Neural crest cell (in vitro differentiated cells): ENCODE measurements around the gene CADM1. TPM values are rescaled to one million over a fixed set of nuclear protein-coding genes. Genes with fewer than 3 reads are reported as not detected.
A peak's percentile ranks its signal among the peaks of the same experiment; 100 is the strongest.
"Not testable (repeated sequence)": the region's sequence is repeated elsewhere in the genome, so short reads cannot be mapped to it uniquely, and the experiment has no call there.

Experiments
- DNase-seq: peaks from one replicate; pipeline ENCODE4 v3.0.0; 2021; ENCODE audit warnings: low read depth, mixed read lengths, low spot score
- H3K27ac Mint-ChIP-seq: one replicate; pipeline ENCODE4 v1.8.0; 2021; ENCODE audit warnings: mild to moderate bottlenecking, mixed read lengths; ENCODE audit not compliant: unreplicated experiment
- H3K27me3 Mint-ChIP-seq: 2 replicates; pipeline ENCODE4 v1.8.0; 2021; ENCODE audit warnings: low read depth, mild to moderate bottlenecking, mixed read lengths
- H3K36me3 Mint-ChIP-seq: 2 replicates; pipeline ENCODE4 v1.8.0; 2021; ENCODE audit warnings: low read depth, mild to moderate bottlenecking, mixed read lengths
- H3K4me1 Mint-ChIP-seq: 2 replicates; pipeline ENCODE4 v1.8.0; 2021; ENCODE audit warnings: mixed read lengths
- H3K4me3 Mint-ChIP-seq: one replicate; pipeline ENCODE4 v1.8.0; 2021; ENCODE audit warnings: mild to moderate bottlenecking, mixed read lengths
- H3K9me3 Mint-ChIP-seq: 2 replicates; pipeline ENCODE4 v1.8.0; 2021; ENCODE audit warnings: mixed read lengths
- total RNA-seq: library from RNA; stranded (reverse); gene quantifications from 2 replicates; pipeline ENCODE4 v1.2.1, GENCODE V29; 2021
- TF ChIP-seq, protein P1 (sequence below): fragments of 200-600 bp; sonication (generic); conservative IDR thresholded peaks from 2 replicates; pipeline ENCODE4 v1.5.0; 2021; ENCODE audit warnings: antibody characterized with exemption, mild to moderate bottlenecking

The CADM1 gene
- total RNA-seq, 1 donor from 2014 or later = 112 TPM

DNA sequence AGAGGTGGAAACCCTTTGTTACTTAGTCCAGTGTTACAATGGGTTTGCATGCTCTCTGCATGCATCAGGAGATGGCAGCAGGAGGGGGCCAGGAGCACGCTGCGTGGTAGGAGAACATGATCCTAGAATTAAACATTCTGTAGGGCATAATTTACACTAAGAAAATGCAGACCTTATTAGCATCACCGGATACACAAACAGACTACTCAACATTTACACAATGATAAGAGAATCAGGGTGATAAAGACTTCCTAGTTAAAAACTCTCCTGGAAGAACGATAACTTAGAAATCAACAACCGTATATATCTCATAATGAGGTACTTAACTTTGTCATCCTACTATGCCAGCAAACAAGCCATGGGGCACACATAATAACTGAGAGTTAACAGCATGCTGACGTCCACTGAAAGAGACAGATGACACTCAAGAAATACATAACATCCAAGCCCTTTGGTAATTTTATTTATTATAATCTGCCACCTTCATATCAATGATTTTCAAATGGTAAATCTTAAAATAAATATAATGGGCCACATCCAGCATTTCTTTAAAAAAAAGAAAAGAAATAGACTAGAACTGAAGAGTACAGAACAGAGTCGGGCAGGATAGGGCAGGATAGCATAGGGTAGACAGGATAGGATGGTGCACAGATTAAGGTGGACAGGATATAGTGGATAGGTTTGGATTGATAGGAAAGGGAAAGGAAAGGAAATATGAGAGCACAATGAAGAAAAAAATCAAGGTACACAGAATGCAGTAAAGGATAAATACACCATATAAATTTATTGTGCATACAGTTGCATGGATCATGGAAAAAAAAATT, 27.5 kb downstream of the CADM1 start:
- H3K36me3 Mint-ChIP-seq = peaks cover 6% of the 10 kb centered on the region
- H3K9me3 Mint-ChIP-seq = peaks cover 3% of the 10 kb centered on the region
- DNase-seq = no peak
- H3K27ac Mint-ChIP-seq = peak overlapping the region; percentile 94
- TF ChIP-seq, protein P1, sequence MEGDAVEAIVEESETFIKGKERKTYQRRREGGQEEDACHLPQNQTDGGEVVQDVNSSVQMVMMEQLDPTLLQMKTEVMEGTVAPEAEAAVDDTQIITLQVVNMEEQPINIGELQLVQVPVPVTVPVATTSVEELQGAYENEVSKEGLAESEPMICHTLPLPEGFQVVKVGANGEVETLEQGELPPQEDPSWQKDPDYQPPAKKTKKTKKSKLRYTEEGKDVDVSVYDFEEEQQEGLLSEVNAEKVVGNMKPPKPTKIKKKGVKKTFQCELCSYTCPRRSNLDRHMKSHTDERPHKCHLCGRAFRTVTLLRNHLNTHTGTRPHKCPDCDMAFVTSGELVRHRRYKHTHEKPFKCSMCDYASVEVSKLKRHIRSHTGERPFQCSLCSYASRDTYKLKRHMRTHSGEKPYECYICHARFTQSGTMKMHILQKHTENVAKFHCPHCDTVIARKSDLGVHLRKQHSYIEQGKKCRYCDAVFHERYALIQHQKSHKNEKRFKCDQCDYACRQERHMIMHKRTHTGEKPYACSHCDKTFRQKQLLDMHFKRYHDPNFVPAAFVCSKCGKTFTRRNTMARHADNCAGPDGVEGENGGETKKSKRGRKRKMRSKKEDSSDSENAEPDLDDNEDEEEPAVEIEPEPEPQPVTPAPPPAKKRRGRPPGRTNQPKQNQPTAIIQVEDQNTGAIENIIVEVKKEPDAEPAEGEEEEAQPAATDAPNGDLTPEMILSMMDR = no peak
- no peaks in the 10 kb centered on the region for H3K27me3 Mint-ChIP-seq
- peaks cover 8% of the 10 kb centered on the region for H3K4me1 Mint-ChIP-seq
- H3K4me3 Mint-ChIP-seq = no peak overlapping the region

DNA sequence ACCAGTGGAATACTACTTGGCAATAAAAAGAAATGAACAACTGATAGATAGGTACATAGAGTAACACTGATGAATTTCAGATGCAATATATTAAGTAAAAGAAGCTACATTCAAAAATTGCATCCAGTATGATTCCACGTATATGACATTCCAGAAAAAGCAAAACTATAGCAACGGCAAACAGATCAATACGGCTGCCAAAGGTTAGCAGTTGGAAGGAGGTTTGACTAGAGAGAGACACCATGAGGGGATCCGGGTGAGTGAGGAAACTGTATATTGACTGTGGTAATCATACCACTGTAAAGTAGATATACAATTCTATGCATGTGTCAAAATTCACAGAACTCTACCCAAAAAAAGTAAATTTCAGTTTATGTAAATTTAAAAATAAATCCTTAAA, 28.7 kb downstream of the CADM1 start:
- Mint-ChIP-seq H3K27me3 (no peaks in the 10 kb centered on the region), H3K9me3 (peaks cover 3% of the 10 kb centered on the region), H3K36me3 (no peaks in the 10 kb centered on the region), H3K4me1 (peaks cover 16% of the 10 kb centered on the region), H3K27ac (no peak overlapping the region), H3K4me3 (no peak overlapping the region)
- TF ChIP-seq, protein P1 = no peak
- no peak for DNase-seq

DNA sequence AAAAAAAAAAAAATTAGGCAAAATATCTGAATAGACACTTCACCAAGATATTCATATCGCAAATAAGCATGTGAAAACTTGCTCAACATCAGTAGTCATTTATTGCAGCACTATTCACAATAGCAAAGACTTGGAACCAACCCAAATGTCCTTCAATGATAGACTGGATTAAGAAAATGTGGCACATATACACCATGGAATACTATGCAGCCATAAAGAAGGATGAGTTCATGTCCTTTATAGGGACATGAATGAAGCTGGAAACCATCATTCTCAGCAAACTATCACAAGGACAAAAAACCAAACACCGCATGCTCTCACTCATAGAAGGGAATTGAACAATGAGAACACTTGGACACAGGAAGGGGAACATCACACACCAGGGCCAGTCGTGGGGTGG, 29.9 kb downstream of the CADM1 start:
- peaks cover 16% of the 10 kb centered on the region for H3K4me1 Mint-ChIP-seq
- H3K36me3 Mint-ChIP-seq, H3K27ac Mint-ChIP-seq, DNase-seq, H3K4me3 Mint-ChIP-seq, H3K9me3 Mint-ChIP-seq, H3K27me3 Mint-ChIP-seq: not testable (repeated sequence)

DNA sequence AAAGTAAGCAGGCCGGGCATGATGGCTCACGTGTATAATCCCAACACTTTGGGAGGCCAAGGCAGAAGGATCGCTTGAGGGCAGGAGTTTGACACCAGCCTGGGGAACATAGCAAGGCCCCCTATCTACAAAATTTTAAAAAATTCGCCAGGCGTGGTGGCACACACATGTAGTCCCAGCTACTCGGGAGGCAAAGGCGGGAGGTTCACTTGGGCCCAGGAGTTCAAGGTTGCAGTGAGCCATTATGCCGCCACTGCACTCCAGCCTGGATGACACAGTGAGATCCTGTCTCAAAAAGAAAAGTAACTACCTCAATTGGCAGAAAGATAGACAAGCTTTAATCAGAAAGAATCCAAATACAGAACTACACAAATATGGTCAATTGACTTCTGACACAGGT, 31.0 kb downstream of the CADM1 start:
- H3K9me3 Mint-ChIP-seq = peaks cover 3% of the 10 kb centered on the region
- TF ChIP-seq, protein P1 = no peak
- no peak for DNase-seq
- H3K27ac Mint-ChIP-seq = peak overlapping the region; percentile 58
- no peaks in the 10 kb centered on the region for H3K36me3 Mint-ChIP-seq
- no peaks in the 10 kb centered on the region for H3K27me3 Mint-ChIP-seq
- peaks cover 16% of the 10 kb centered on the region for H3K4me1 Mint-ChIP-seq
- no peak overlapping the region for H3K4me3 Mint-ChIP-seq

DNA sequence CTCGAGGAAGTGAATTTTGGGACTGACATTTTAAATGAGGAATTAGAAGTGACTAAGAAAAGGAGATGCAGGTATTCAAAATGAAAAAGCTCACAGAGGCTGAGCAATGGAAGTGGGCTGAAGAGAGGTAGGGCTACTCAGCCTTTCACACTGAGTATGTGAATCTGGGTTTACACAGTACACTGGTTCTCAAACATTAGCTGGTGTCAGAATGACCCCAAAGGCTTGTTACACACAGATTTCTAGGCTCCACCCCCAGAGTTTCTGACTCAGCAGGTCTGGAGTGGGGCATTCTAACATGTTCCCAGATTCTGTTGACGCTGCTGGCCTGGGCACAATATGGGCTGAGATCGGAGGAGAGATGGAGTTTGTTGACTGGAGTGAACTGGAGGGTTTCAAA, 32.8 kb downstream of the CADM1 start:
- Mint-ChIP-seq H3K4me1 (peaks cover 12% of the 10 kb centered on the region), H3K36me3 (no peaks in the 10 kb centered on the region), H3K27me3 (no peaks in the 10 kb centered on the region), H3K4me3 (no peak overlapping the region), H3K27ac (no peak overlapping the region), H3K9me3 (peaks cover 3% of the 10 kb centered on the region)
- TF ChIP-seq, protein P1 = no peak
- DNase-seq = no peak

DNA sequence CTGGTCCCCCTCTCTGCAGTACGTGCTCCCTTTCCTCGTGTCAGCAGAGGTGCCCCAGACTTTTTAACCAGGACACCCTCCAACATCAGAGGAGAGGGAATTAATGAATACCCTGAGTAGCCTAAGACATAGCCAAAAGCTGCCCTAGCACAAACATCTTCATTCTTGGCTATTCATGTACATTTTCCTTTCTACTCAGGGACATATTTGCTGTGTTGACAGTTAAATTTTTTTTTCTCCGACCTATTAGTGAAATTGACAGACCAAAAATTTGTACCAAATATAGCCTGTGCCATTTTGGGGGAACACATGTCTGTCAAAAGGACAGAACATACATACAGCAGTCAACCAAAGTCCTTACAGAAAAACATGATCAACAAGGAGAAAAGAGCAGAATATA, 33.3 kb downstream of the CADM1 start:
- H3K27me3 Mint-ChIP-seq = no peaks in the 10 kb centered on the region

More for the DNA sequence above, 33.3 kb downstream of the CADM1 start:
- no peaks in the 10 kb centered on the region for H3K36me3 Mint-ChIP-seq
- TF ChIP-seq, protein P1 = no peak
- H3K4me3 Mint-ChIP-seq = no peak overlapping the region
- H3K4me1 Mint-ChIP-seq = peaks cover 10% of the 10 kb centered on the region
- DNase-seq = no peak
- peaks cover 3% of the 10 kb centered on the region for H3K9me3 Mint-ChIP-seq
- no peak overlapping the region for H3K27ac Mint-ChIP-seq
